IMR-90 (cell line): Measurements from ENCODE around the gene MRPS7. TPM values are rescaled to one million over a fixed set of nuclear protein-coding genes. Genes with fewer than 3 reads are reported as not detected.

Experiments used
- ATAC-seq: fragments of 200-7000 bp; cut with Tn5 transposase; 2 replicates; pipeline ENCODE4 v1.9.1; 2020; ENCODE audit warnings: low read depth, mild to moderate bottlenecking, moderate library complexity
- BruUV-seq: library from RNA; stranded (reverse); fragments of 400-500 nt; replicated peaks from 2 replicates; lab custom pipeline; 2021; lab: Mats Ljungman, UMichigan
- CTCF ChIA-PET: fragments of 300-600 bp; formaldehyde crosslinking; extraction: SDS; loops from one replicate; lab custom pipeline; 2021; ENCODE audit warnings: antibody characterized with exemption; lab: Yijun Ruan, JAX
- POLR2A ChIA-PET: fragments of 300-600 bp; sonication (Branson Sonifier 250); formaldehyde crosslinking; loops from one replicate; lab custom pipeline; 2022; ENCODE audit warnings: antibody characterized with exemption; ENCODE audit not compliant: unreplicated experiment; lab: Charles Lee
- DNase-seq: peaks from one replicate; pipeline ENCODE4 v3.0.0; 2013
- H2AFZ ChIP-seq: replicated peaks from 2 replicates; pipeline ENCODE3; 2013; ENCODE audit warnings: low read length, mild to moderate bottlenecking; ENCODE audit not compliant: poor library complexity
- H2AK5ac ChIP-seq: 2 replicates; pipeline ENCODE4 v1.6.1; 2013; ENCODE audit warnings: low read depth, low read length, inconsistent platforms
- H2AK9ac ChIP-seq: replicated peaks from 2 replicates; pipeline ENCODE3; 2013; ENCODE audit warnings: mild to moderate bottlenecking, low read depth, low read length, moderate library complexity; ENCODE audit not compliant: poor library complexity
- H2BK120ac ChIP-seq: 2 replicates; pipeline ENCODE4 v1.6.1; 2013; ENCODE audit warnings: low read depth, low read length, inconsistent platforms
- H2BK15ac ChIP-seq: 3 replicates; pipeline ENCODE4 v1.6.1; 2013; ENCODE audit warnings: low read depth, low read length, inconsistent platforms
- H2BK20ac ChIP-seq: 2 replicates; pipeline ENCODE4 v1.6.1; 2013; ENCODE audit warnings: low read depth, mild to moderate bottlenecking, inconsistent platforms, low read length, moderate library complexity
- H2BK5ac ChIP-seq: 2 replicates; pipeline ENCODE4 v1.6.1; 2013; ENCODE audit warnings: mild to moderate bottlenecking, low read depth, low read length, inconsistent platforms; ENCODE audit not compliant: poor library complexity, severe bottlenecking
- H3K14ac ChIP-seq: replicated peaks from 2 replicates; pipeline ENCODE4 v1.6.1; 2013; ENCODE audit warnings: low read depth, low read length, inconsistent platforms
- H3K18ac ChIP-seq: 2 replicates; pipeline ENCODE4 v1.6.1; 2013; ENCODE audit warnings: low read depth, low read length, control low read depth
- H3K23ac ChIP-seq: 2 replicates; pipeline ENCODE4 v1.6.1; 2013; ENCODE audit warnings: low read depth, low read length, inconsistent platforms
- H3K27ac ChIP-seq: 2 replicates; pipeline ENCODE4 v1.5.1; 2013; ENCODE audit warnings: mild to moderate bottlenecking, control low read depth, low read length; ENCODE audit not compliant: insufficient read depth
- H3K27me3 ChIP-seq: 2 replicates; pipeline ENCODE4 v1.6.1; 2013; ENCODE audit warnings: low read length; ENCODE audit not compliant: control insufficient read depth, insufficient read depth
- H3K36me3 ChIP-seq: 2 replicates; pipeline ENCODE4 v1.6.1; 2013; ENCODE audit warnings: low read length, mixed read lengths; ENCODE audit not compliant: control insufficient read depth, insufficient read depth
- H3K4ac ChIP-seq: 2 replicates; pipeline ENCODE4 v1.6.1; 2013; ENCODE audit warnings: low read depth, low read length, inconsistent platforms
- H3K4me1 ChIP-seq: 2 replicates; pipeline ENCODE4 v1.6.1; 2013; ENCODE audit warnings: low read length, mixed read lengths; ENCODE audit not compliant: control insufficient read depth, insufficient read depth
- H3K4me2 ChIP-seq: 2 replicates; pipeline ENCODE4 v1.6.1; 2013; ENCODE audit warnings: low read depth, mild to moderate bottlenecking, control low read depth, low read length, moderate library complexity
- H3K4me3 ChIP-seq: 2 replicates; pipeline ENCODE4 v1.5.1; 2013; ENCODE audit warnings: low read depth, mild to moderate bottlenecking, control low read depth, low read length, moderate library complexity; ENCODE audit not compliant: insufficient read depth
- H3K56ac ChIP-seq: 2 replicates; pipeline ENCODE4 v1.6.1; 2013; ENCODE audit warnings: low read length, inconsistent platforms; ENCODE audit not compliant: insufficient read depth; ENCODE audit errors: extremely low read depth
- H3K79me1 ChIP-seq, 2 experiments: 2 replicates each; pipeline ENCODE4 v1.6.1; 2013; ENCODE audit warnings: low read length in 2 of 2, inconsistent platforms in 1 of 2, low read depth in 1 of 2
- H3K9ac ChIP-seq: 2 replicates; pipeline ENCODE4 v1.6.1; 2013; ENCODE audit warnings: low read depth, low read length, control low read depth
- H3K9me1 ChIP-seq: 2 replicates; pipeline ENCODE4 v1.6.1; 2013; ENCODE audit warnings: low read length, inconsistent platforms; ENCODE audit not compliant: insufficient read depth
- H3K9me3 ChIP-seq: 2 replicates; pipeline ENCODE4 v1.6.1; 2013; ENCODE audit warnings: low read length; ENCODE audit not compliant: control insufficient read depth, insufficient read depth
- H4K20me1 ChIP-seq: 2 replicates; pipeline ENCODE4 v1.6.1; 2013; ENCODE audit warnings: low read length, inconsistent platforms; ENCODE audit not compliant: insufficient read depth
- H4K5ac ChIP-seq: 2 replicates; pipeline ENCODE4 v1.6.1; 2013; ENCODE audit warnings: mild to moderate bottlenecking, low read depth, low read length, control low read depth
- H4K8ac ChIP-seq, 2 experiments: 2 replicates each; pipeline ENCODE4 v1.6.1; 2013; ENCODE audit warnings: low read depth in 2 of 2, low read length in 2 of 2, control low read depth in 1 of 2, inconsistent platforms in 1 of 2
- H4K91ac ChIP-seq: 2 replicates; pipeline ENCODE4 v1.6.1; 2013; ENCODE audit warnings: low read depth, low read length, inconsistent platforms; ENCODE audit not compliant: insufficient read depth
- BHLHE40 ChIP-seq: fragments of 150-350 bp; IDR thresholded peaks from 2 replicates; pipeline ENCODE4 v1.6.1; 2016; ENCODE audit warnings: mild to moderate bottlenecking, low read depth, low read length
- FOS ChIP-seq: fragments of 150-350 bp; IDR thresholded peaks from 2 replicates; pipeline ENCODE4 v1.6.1; 2016; ENCODE audit warnings: low read depth, low read length
- MAZ ChIP-seq: IDR thresholded peaks from 2 replicates; pipeline ENCODE4 v1.6.1; 2012; ENCODE audit warnings: low read depth, mild to moderate bottlenecking, low read length, improper control_type of control experiment, moderate library complexity, borderline replicate concordance
- MXI1 ChIP-seq: IDR thresholded peaks from 2 replicates; pipeline ENCODE4 v1.6.1; 2012; ENCODE audit warnings: low read depth, mild to moderate bottlenecking, low read length, moderate library complexity, borderline replicate concordance
- RCOR1 ChIP-seq: IDR thresholded peaks from 2 replicates; pipeline ENCODE4 v1.6.1; 2012; ENCODE audit warnings: mild to moderate bottlenecking, low read length, improper control_type of control experiment; ENCODE audit not compliant: insufficient replicate concordance
- RFX5 ChIP-seq: IDR thresholded peaks from 2 replicates; pipeline ENCODE4 v1.8.0; 2012; ENCODE audit warnings: low read depth, mild to moderate bottlenecking, low read length, moderate library complexity
- SMC3 ChIP-seq: fragments of 150-350 bp; IDR thresholded peaks from 2 replicates; pipeline ENCODE4 v1.6.1; 2016; ENCODE audit warnings: low read depth, mild to moderate bottlenecking, antibody characterized with exemption, low read length, moderate library complexity
- WGBS, 2 experiments: methylation state at CpG; one replicate each; pipeline versions ENCODE4 v1.1.5 to v1.1.7; 2013; ENCODE audit warnings: missing lambda C conversion rate in 2 of 2; ENCODE audit not compliant: insufficient read length in 1 of 2; ENCODE audit errors: extremely low coverage in 2 of 2; 5-methylcytosine and 5-hydroxymethylcytosine counted together
- dilution Hi-C: fragments of 300-500 bp; cut with HindIII; formaldehyde crosslinking; loops from one replicate; pipeline ENCODE4 v1.14.3; 2018; ENCODE audit warnings: low sequenced_read_pairs; ENCODE audit not compliant: unreplicated experiment
- in situ Hi-C: fragments of 300-500 bp; cut with MboI; formaldehyde crosslinking; loops from 3 replicates; pipeline ENCODE4 v1.14.3; 2019; ENCODE audit warnings: low sequenced_read_pairs, inconsistent platforms, mixed read lengths
- intact Hi-C: fragments of 100-400 bp; cut with micrococcal nuclease; formaldehyde crosslinking; loops from 2 replicates; pipeline ENCODE4 v1.10.0; 2022
- polyA plus RNA-seq, 3 experiments: library from polyadenylated mRNA; depleted of rRNA; stranded (reverse); fragments of >200 nt; gene quantifications; 2 replicates each; pipeline ENCODE4 v1.2.3, GENCODE V29; 2012; ENCODE audit warnings: low replicate concordance in 1 of 3
- total RNA-seq: library from RNA; depleted of rRNA; stranded (reverse); fragments of >200 nt; gene quantifications from 2 replicates; pipeline ENCODE4 v1.2.3, GENCODE V29; 2012
- TF ChIP-seq, protein P1 (sequence below): fragments of 150-350 bp; IDR thresholded peaks from 2 replicates; pipeline ENCODE4 v1.6.1; 2017; ENCODE audit warnings: mild to moderate bottlenecking, antibody characterized with exemption, low read length, low read depth

Gene MRPS7
- total and polyA plus RNA-seq, 2 of the 4 experiments (the other 2 are of a cell fraction), result 55.9 to 60.5 TPM

DNA sequence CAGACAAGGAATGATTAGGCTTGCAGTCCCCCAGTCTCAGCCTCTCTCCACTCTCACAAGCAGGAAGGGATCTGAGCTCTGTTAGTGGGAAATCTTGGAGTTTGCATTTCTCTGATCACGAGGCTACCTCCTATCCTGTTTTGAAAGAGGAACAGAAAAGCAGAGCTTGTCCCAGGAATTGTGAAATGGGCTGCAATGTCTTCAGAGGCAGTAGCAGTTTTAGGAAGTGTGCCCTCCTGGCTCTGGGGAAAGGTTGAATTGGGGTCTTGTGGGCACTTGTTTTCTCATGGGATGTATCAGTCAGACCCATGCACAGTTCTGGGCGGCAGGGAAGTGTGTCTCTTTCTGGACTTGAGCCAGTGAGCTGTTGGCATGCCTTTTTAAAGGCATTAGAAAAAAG lies 33.4 kb upstream of the MRPS7 start:
- Histone ChIP-seq H3K4ac (no peak overlapping the region), H2BK15ac (no peak overlapping the region), H4K5ac (no peak overlapping the region), H3K4me3 (no peak overlapping the region), H3K79me1 (peaks cover 2 to 8% of the 10 kb centered on the region in 2 experiments; a peak in 2 of 4 replicates), H2BK20ac (no peak overlapping the region), H3K18ac (no peak overlapping the region), H2BK5ac (no peak overlapping the region), H2AK5ac (no peak overlapping the region), H3K4me2 (no peak overlapping the region), H4K91ac (no peak overlapping the region), H3K4me1 (no peaks in the 10 kb centered on the region), H3K56ac (no peak overlapping the region), H2AFZ (no peak overlapping the region), H3K36me3 (peaks cover 62% of the 10 kb centered on the region), H3K14ac (no peak overlapping the region), H2AK9ac (no peak overlapping the region), H3K9me1 (no peaks in the 10 kb centered on the region), H3K9me3 (no peaks in the 10 kb centered on the region), H3K23ac (no peak overlapping the region), H4K20me1 (no peaks in the 10 kb centered on the region), H2BK120ac (no peak overlapping the region), H4K8ac (no peak overlapping the region), H3K27ac (no peak overlapping the region), H3K9ac (no peak overlapping the region), H3K27me3 (no peaks in the 10 kb centered on the region)
- intact Hi-C loops, result no loop called here
- dilution Hi-C loops, result no loop called here
- BruUV-seq, result no TSS peak
- WGBS, 2 experiments, result no CpG with 5 or more reads among the region's 2 CpGs
- TF ChIP-seq MAZ (no peak), SMC3 (no peak), BHLHE40 (no peak), MXI1 (no peak), FOS (no peak), RCOR1 (no peak), RFX5 (no peak)
- TF ChIP-seq, protein P1, sequence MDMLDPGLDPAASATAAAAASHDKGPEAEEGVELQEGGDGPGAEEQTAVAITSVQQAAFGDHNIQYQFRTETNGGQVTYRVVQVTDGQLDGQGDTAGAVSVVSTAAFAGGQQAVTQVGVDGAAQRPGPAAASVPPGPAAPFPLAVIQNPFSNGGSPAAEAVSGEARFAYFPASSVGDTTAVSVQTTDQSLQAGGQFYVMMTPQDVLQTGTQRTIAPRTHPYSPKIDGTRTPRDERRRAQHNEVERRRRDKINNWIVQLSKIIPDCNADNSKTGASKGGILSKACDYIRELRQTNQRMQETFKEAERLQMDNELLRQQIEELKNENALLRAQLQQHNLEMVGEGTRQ, result no peak
- ChIA-PET POLR2A (no interaction called here), CTCF (no interaction called here)
- no peak for DNase-seq
- ATAC-seq, result no peak
- in situ Hi-C loops, result no loop called here
